Activated T-cell treated with anti-CD3 and anti-CD28 coated beads for 48 hours (primary cell): ENCODE measurements around the gene TMEM127.
"Not testable (repeated sequence)": the region's sequence is repeated elsewhere in the genome, so short reads cannot be mapped to it uniquely, and the experiment has no call there.

Experiments
- DNase-seq: peaks from one replicate; pipeline ENCODE4 v3.0.0-alpha.2; 2020; ENCODE audit warnings: low read depth

TMEM127 gene

GRCh38 chr2:96264086-96264485 lies 1.7 kb downstream of the TMEM127 start:
- DNase-seq: no peak

- no peak for DNase-seq
These were observed 3.5 kb downstream of the TMEM127 start for GRCh38 chr2:96262306-96262705.

GRCh38 chr2:96261328-96262003 lies 4.3 kb downstream of the TMEM127 start:
- no peak for DNase-seq

- DNase-seq: no peak
These were observed 5.2 kb downstream of the TMEM127 start for GRCh38 chr2:96260387-96261260.

- no peak for DNase-seq
These were observed 6.3 kb downstream of the TMEM127 start for GRCh38 chr2:96259497-96259921.

- no peak for DNase-seq
These were observed 7.4 kb downstream of the TMEM127 start for GRCh38 chr2:96258166-96259022.

GRCh38 chr2:96257744-96258143 lies 8.1 kb downstream of the TMEM127 start:
- not testable (repeated sequence) for DNase-seq

GRCh38 chr2:96256611-96257113 lies 9.1 kb downstream of the TMEM127 start:
- no peak for DNase-seq

- no peak for DNase-seq
These were observed 11.2 kb downstream of the TMEM127 start for GRCh38 chr2:96254571-96254970.

GRCh38 chr2:96253006-96253405 lies 12.8 kb downstream of the TMEM127 start:
- DNase-seq: no peak

GRCh38 chr2:96252526-96252925 lies 13.3 kb downstream of the TMEM127 start:
- DNase-seq: no peak

GRCh38 chr2:96251721-96252292 lies 14.0 kb downstream of the TMEM127 start:
- no peak for DNase-seq

GRCh38 chr2:96250188-96250587 lies 15.6 kb downstream of the TMEM127 start:
- no peak for DNase-seq

GRCh38 chr2:96249654-96250053 lies 16.1 kb downstream of the TMEM127 start:
- no peak for DNase-seq

- DNase-seq: no peak
These were observed 17.2 kb downstream of the TMEM127 start for GRCh38 chr2:96248624-96249023.

- DNase-seq: no peak
These were observed 17.9 kb downstream of the TMEM127 start for GRCh38 chr2:96247896-96248295.

- no peak for DNase-seq
These were observed 18.8 kb downstream of the TMEM127 start for GRCh38 chr2:96247009-96247408.

GRCh38 chr2:96245609-96246390 lies 20.0 kb downstream of the TMEM127 start:
- DNase-seq: no peak

GRCh38 chr2:96243843-96244242 lies 22.0 kb downstream of the TMEM127 start:
- no peak for DNase-seq

- DNase-seq: peak; percentile 46
These were observed 23.7 kb downstream of the TMEM127 start for GRCh38 chr2:96241900-96242611.
